ENCODE measurements around the gene OR2M5. TPM values are rescaled to one million over a fixed set of nuclear protein-coding genes. Genes with fewer than 3 reads are reported as not detected.

Gene OR2M5
- total RNA-seq, 2 donors from 2014 or later = not detected

- no peak overlapping the region for H3K4me3 ChIP-seq
- H3K4me1 ChIP-seq = no peaks in the 10 kb centered on the region
- no peak overlapping the region for H3K27ac ChIP-seq
- no peak for DNase-seq (ENCODE audit: low spot score)
- TF ChIP-seq, protein P1, sequence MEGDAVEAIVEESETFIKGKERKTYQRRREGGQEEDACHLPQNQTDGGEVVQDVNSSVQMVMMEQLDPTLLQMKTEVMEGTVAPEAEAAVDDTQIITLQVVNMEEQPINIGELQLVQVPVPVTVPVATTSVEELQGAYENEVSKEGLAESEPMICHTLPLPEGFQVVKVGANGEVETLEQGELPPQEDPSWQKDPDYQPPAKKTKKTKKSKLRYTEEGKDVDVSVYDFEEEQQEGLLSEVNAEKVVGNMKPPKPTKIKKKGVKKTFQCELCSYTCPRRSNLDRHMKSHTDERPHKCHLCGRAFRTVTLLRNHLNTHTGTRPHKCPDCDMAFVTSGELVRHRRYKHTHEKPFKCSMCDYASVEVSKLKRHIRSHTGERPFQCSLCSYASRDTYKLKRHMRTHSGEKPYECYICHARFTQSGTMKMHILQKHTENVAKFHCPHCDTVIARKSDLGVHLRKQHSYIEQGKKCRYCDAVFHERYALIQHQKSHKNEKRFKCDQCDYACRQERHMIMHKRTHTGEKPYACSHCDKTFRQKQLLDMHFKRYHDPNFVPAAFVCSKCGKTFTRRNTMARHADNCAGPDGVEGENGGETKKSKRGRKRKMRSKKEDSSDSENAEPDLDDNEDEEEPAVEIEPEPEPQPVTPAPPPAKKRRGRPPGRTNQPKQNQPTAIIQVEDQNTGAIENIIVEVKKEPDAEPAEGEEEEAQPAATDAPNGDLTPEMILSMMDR (IDR thresholded peaks at IDR 0.05) = no peak
- no peaks in the 10 kb centered on the region for H3K36me3 ChIP-seq
- H3K9me3 ChIP-seq = peaks cover 0 to 4% of the 10 kb centered on the region in 2 donors
- no peaks in the 10 kb centered on the region for H3K27me3 ChIP-seq
Measured at GRCh38 chr1:248136811-248137210, 8.1 kb upstream of the OR2M5 start.

DNA sequence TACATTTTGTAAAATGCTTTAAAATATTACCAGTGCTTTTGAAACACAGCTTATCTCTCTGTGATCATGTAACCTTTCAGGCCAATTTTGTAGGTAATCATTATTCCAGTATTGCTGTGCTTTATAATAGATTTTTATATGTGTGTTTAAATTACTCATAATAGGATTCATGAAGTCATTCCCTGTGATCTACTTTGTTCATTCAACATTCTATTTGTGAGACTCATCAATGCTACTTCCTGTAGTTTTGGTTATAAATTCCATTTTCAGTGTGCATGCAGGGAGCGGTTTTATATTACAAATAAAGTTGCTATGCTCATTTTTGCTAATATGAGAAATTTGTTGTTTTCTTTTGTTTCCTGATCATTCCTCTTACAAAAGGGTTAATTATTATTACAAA, 4.1 kb upstream of the OR2M5 start:
- H3K9me3 ChIP-seq = no peaks in the 10 kb centered on the region
- no peak overlapping the region for H3K27ac ChIP-seq
- TF ChIP-seq, protein P1 (IDR thresholded peaks at IDR 0.05) = no peak
- H3K4me1 ChIP-seq = no peaks in the 10 kb centered on the region
- H3K27me3 ChIP-seq = no peaks in the 10 kb centered on the region
- H3K4me3 ChIP-seq = no peak overlapping the region
- no peak for DNase-seq (ENCODE audit: low spot score)
- no peaks in the 10 kb centered on the region for H3K36me3 ChIP-seq

DNA sequence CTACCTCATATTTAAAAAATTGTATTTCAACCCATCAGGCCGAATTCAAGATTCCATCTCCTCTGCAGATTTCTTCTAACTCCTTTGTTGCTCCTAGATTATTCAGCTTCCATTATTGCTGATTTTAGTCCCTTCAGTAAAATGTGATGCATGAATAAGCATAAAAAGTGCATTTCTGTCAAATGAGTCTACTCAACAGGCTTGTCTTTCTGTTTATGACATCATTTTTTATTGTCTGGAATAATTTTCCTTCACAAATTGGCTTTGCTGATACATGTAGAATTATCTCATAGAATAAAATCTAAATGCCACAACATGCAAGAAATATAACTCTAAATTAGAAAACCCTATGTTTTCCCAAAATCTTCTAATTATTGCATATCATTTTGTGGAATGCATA, 1.6 kb upstream of the OR2M5 start:
- Histone ChIP-seq H3K4me1 (no peaks in the 10 kb centered on the region), H3K4me3 (no peak overlapping the region), H3K9me3 (peaks cover 0 to 14% of the 10 kb centered on the region in 2 donors), H3K27ac (no peak overlapping the region), H3K27me3 (no peaks in the 10 kb centered on the region), H3K36me3 (no peaks in the 10 kb centered on the region)
- TF ChIP-seq, protein P1 (IDR thresholded peaks at IDR 0.05) = no peak
- DNase-seq (ENCODE audit: low spot score) = no peak

DNA sequence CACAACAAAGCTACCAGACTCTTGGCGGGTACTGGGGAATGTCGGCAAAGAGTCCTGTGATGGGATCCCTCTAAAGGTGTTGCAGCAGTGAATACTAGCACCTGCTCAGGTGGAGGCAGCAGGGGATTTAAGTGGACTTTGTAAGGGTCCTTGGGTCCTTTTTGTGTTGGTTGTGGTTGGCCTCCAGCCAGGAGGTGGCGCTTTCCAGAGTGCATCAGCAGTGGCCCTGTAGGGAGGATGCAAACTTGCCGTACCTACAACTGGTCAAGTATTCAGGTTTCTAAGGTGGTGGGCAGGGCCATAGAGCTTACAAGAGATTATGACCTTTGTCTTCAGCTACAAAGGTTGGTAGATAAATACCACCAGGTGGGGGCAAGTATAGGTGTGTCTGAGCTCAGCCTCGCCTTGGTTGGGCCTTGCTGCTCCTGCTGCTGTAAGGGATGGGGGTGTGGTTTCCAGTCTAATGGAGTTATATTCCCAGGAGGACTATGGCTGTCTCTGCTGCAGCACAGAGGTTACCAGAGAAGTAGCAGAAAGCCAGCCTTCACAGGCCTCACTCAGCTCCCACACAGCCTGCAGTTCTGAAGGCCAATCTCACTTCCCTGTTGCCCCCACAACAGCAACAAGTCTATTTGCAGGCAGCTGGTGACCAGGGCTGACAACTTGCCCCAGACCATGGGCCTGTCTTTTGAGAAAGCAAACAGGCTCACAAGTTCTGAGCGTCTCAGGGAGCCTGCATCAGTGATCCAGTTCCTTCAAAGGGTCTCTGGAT, 7.3 kb downstream of the OR2M5 start:
- TF ChIP-seq, protein P1 (IDR thresholded peaks at IDR 0.05) = no peak

GRCh38 chr1:248155927-248156326, 11.0 kb downstream of the OR2M5 start:
- DNase-seq (ENCODE audit: low spot score) = no peak
- Histone ChIP-seq H3K4me3 (no peak overlapping the region), H3K9me3 (no peaks in the 10 kb centered on the region)

More for the DNA sequence above, 7.3 kb downstream of the OR2M5 start:
- Histone ChIP-seq H3K27ac (no peak overlapping the region), H3K27me3 (no peaks in the 10 kb centered on the region), H3K9me3 (peaks cover 0 to 16% of the 10 kb centered on the region in 2 donors), H3K4me3 (no peak overlapping the region), H3K36me3 (no peaks in the 10 kb centered on the region), H3K4me1 (no peaks in the 10 kb centered on the region)
- no peak for DNase-seq (ENCODE audit: low spot score)

More at GRCh38 chr1:248155927-248156326, 11.0 kb downstream of the OR2M5 start:
- no peak overlapping the region for H3K27ac ChIP-seq
- no peaks in the 10 kb centered on the region for H3K36me3 ChIP-seq
- TF ChIP-seq, protein P1 (IDR thresholded peaks at IDR 0.05) = no peak
- no peaks in the 10 kb centered on the region for H3K27me3 ChIP-seq
- H3K4me1 ChIP-seq = no peaks in the 10 kb centered on the region
